GM23338 (cell line): Measurements from ENCODE around the gene ATXN7. TPM values are rescaled to one million over a fixed set of nuclear protein-coding genes. Genes with fewer than 3 reads are reported as not detected.

ENCODE experiments used
- ATAC-seq: fragments of 200-7000 bp; cut with Tn5 transposase; 3 replicates; pipeline ENCODE4 v1.9.1; 2020
- DNase-seq: peaks from one replicate; pipeline ENCODE4 v3.0.0-alpha.2; 2015; ENCODE audit warnings: low spot score
- H2AFZ ChIP-seq: fragments of 200-600 bp; sonication (generic); 2 replicates; pipeline ENCODE4 v1.8.0; 2016; ENCODE audit warnings: antibody characterized with exemption, mild to moderate bottlenecking, moderate library complexity
- H3F3A ChIP-seq: fragments of 200-600 bp; sonication (generic); replicated peaks from 2 replicates; pipeline ENCODE4 v1.8.0; 2017; ENCODE audit warnings: antibody characterized with exemption, mixed run types, low read depth
- H3K27ac ChIP-seq: fragments of 200-600 bp; sonication (generic); 2 replicates; pipeline ENCODE4 v1.6.1; 2016; ENCODE audit warnings: low read depth
- H3K27me3 ChIP-seq: fragments of 200-600 bp; sonication (generic); 2 replicates; pipeline ENCODE4 v1.8.0; 2016; ENCODE audit warnings: mild to moderate bottlenecking, mixed run types, moderate library complexity; ENCODE audit not compliant: insufficient read depth
- H3K36me3 ChIP-seq: fragments of 200-600 bp; sonication (generic); 2 replicates; pipeline ENCODE4 v1.8.0; 2016; ENCODE audit warnings: mild to moderate bottlenecking; ENCODE audit not compliant: insufficient read depth
- H3K4me1 ChIP-seq: fragments of 200-600 bp; sonication (generic); 2 replicates; pipeline ENCODE4 v1.8.0; 2016; ENCODE audit warnings: mild to moderate bottlenecking, moderate library complexity; ENCODE audit not compliant: insufficient read depth
- H3K4me2 ChIP-seq: fragments of 200-600 bp; sonication (generic); 2 replicates; pipeline ENCODE4 v1.7.1; 2017; ENCODE audit warnings: mixed run types
- H3K4me3 ChIP-seq: fragments of 200-600 bp; sonication (generic); 2 replicates; pipeline ENCODE4 v1.6.1; 2016; ENCODE audit warnings: mixed run types
- H3K79me2 ChIP-seq: fragments of 200-600 bp; sonication (generic); replicated peaks from 2 replicates; pipeline ENCODE4 v1.8.0; 2017; ENCODE audit warnings: mild to moderate bottlenecking; ENCODE audit not compliant: insufficient read depth
- H3K9me2 ChIP-seq: fragments of 200-600 bp; sonication (generic); 2 replicates; pipeline ENCODE4 v1.8.0; 2017; ENCODE audit not compliant: insufficient read depth
- H4K20me1 ChIP-seq: fragments of 200-600 bp; sonication (generic); replicated peaks from 2 replicates; pipeline ENCODE4 v1.8.0; 2017; ENCODE audit warnings: mild to moderate bottlenecking; ENCODE audit not compliant: insufficient read depth
- H3K27ac Mint-ChIP-seq: 2 replicates; pipeline ENCODE4 v1.8.0; 2020; ENCODE audit warnings: inconsistent platforms, mild to moderate bottlenecking, moderate library complexity, mixed read lengths
- H3K27me3 Mint-ChIP-seq: 3 replicates; pipeline ENCODE4 v1.8.0; 2022; ENCODE audit warnings: low read depth, mild to moderate bottlenecking, moderate library complexity, mixed read lengths, inconsistent platforms; ENCODE audit not compliant: insufficient read depth, poor library complexity
- H3K36me3 Mint-ChIP-seq: 3 replicates; pipeline ENCODE4 v1.8.0; 2021; ENCODE audit warnings: low read depth, mild to moderate bottlenecking, inconsistent platforms, moderate library complexity, mixed read lengths
- H3K4me1 Mint-ChIP-seq: 3 replicates; pipeline ENCODE4 v1.8.0; 2020; ENCODE audit warnings: mild to moderate bottlenecking, inconsistent platforms, mixed read lengths
- H3K4me3 Mint-ChIP-seq: 3 replicates; pipeline ENCODE4 v1.8.0; 2021; ENCODE audit warnings: moderate library complexity, mild to moderate bottlenecking, inconsistent platforms, mixed read lengths
- H3K9me3 Mint-ChIP-seq: 3 replicates; pipeline ENCODE4 v1.8.0; 2020; ENCODE audit warnings: moderate library complexity, mild to moderate bottlenecking, inconsistent platforms, mixed read lengths
- CREB1 ChIP-seq: fragments of 250-450 bp; sonication (Bioruptor Pico); IDR thresholded peaks from 2 replicates; pipeline ENCODE4 v1.5.0; 2020; ENCODE audit warnings: low read depth, mild to moderate bottlenecking, moderate library complexity
- EZH2phosphoT487 ChIP-seq: fragments of 200-600 bp; sonication (generic); IDR thresholded peaks from one replicate; pipeline ENCODE4 v1.8.1; 2018; ENCODE audit warnings: antibody characterized with exemption; ENCODE audit not compliant: unreplicated experiment
- JUNB ChIP-seq: IDR thresholded peaks from one replicate; pipeline ENCODE4 v1.6.1; 2016; ENCODE audit warnings: antibody characterized with exemption; ENCODE audit not compliant: unreplicated experiment
- POLR2AphosphoS5 ChIP-seq: IDR thresholded peaks from 2 replicates; pipeline ENCODE4 v1.6.1; 2016; ENCODE audit warnings: antibody characterized with exemption, low read depth
- STAT1 ChIP-seq: IDR thresholded peaks from one replicate; pipeline ENCODE4 v1.6.1; 2016; ENCODE audit warnings: antibody characterized with exemption; ENCODE audit not compliant: unreplicated experiment
- ZNF114 ChIP-seq: fragments of 250-450 bp; sonication (Bioruptor Pico); IDR thresholded peaks from 2 replicates; pipeline ENCODE4 v1.5.0; 2020; ENCODE audit warnings: mild to moderate bottlenecking, moderate library complexity
- ZNF331 ChIP-seq: fragments of 250-450 bp; sonication (Bioruptor Pico); IDR thresholded peaks from 2 replicates; pipeline ENCODE4 v1.5.0; 2020; ENCODE audit warnings: low read depth, mild to moderate bottlenecking, moderate library complexity
- polyA plus RNA-seq: library from polyadenylated mRNA; unstranded; fragments of >200 nt; fragmentation: Nextera tagmentation; extraction: Ambion mirVana; gene quantifications from 2 replicates; pipeline ENCODE4 v1.2.1, GENCODE V29; 2016
- total RNA-seq: library from RNA; depleted of rRNA; stranded (reverse); fragments of >200 nt; shearing (Covaris generic); gene quantifications from 2 replicates; pipeline ENCODE4 v1.2.3, GENCODE V29; 2014
- TF ChIP-seq, protein P1 (sequence below): IDR thresholded peaks from one replicate; pipeline ENCODE4 v1.6.1; 2018; ENCODE audit warnings: antibody characterized with exemption; ENCODE audit not compliant: unreplicated experiment
- TF ChIP-seq, protein P2 (sequence below): IDR thresholded peaks from 2 replicates; pipeline ENCODE4 v1.6.1; 2016; ENCODE audit warnings: antibody characterized with exemption
- TF ChIP-seq, protein P3 (sequence below), 2 experiments: fragments of 200-600 bp in 1 of 2; sonication (generic) in 1 of 2; conservative IDR thresholded peaks; 2 replicates each; pipeline versions ENCODE4 v1.5.1 to v1.6.1; 2016 to 2017; ENCODE audit warnings: antibody characterized with exemption in 2 of 2, low read depth in 2 of 2, mild to moderate bottlenecking in 2 of 2, moderate library complexity in 1 of 2
- TF ChIP-seq, protein P4 (sequence below): fragments of 250-450 bp; sonication (Bioruptor Pico); IDR thresholded peaks from 2 replicates; pipeline ENCODE4 v1.5.0; 2020; ENCODE audit warnings: mild to moderate bottlenecking, moderate library complexity

The ATXN7 gene
- total and polyA plus RNA-seq, 2 experiments from 2014 or later: 4.0 to 17.2 TPM

DNA sequence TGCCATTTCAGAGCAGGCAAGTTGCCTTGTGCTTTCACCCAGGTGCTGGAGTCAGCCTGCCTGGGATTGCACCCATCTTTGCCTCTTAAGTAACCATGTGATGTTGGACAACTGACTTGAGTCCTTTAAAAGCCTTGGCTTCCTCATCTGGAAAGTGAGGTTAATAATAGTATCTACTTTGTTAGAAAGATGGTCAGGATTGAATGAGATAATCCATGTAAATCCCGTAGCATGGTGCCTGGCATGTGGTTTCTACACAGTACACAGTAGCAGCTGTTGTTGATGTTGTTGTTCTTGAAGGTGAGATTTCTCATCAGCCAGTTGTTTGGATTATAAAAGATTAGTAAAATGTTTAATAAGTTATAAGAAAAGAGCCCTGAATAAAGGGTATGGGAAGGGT lies 110.8 kb downstream of the ATXN7 start:
- H3K4me1 ChIP-seq: peaks cover 41% of the 10 kb centered on the region
- Mint-ChIP-seq H3K4me3 (no peak overlapping the region), H3K27ac (no peak overlapping the region), H3K9me3 (no peaks in the 10 kb centered on the region), H3K4me1 (peaks cover 50% of the 10 kb centered on the region), H3K36me3 (no peaks in the 10 kb centered on the region), H3K27me3 (no peaks in the 10 kb centered on the region)
- H3K79me2 ChIP-seq: peaks cover 38% of the 10 kb centered on the region
- no peak overlapping the region for H2AFZ ChIP-seq
- H3K27me3 ChIP-seq: no peaks in the 10 kb centered on the region
- H3K4me3 ChIP-seq: no peak overlapping the region
- no peaks in the 10 kb centered on the region for H4K20me1 ChIP-seq
- H3F3A ChIP-seq: no peaks in the 10 kb centered on the region
- H3K4me2 ChIP-seq: no peak overlapping the region
- no peaks in the 10 kb centered on the region for H3K9me2 ChIP-seq
- no peak overlapping the region for H3K27ac ChIP-seq
- H3K36me3 ChIP-seq: no peaks in the 10 kb centered on the region
- TF ChIP-seq EZH2phosphoT487: no peak
- TF ChIP-seq ZNF331 (CRISPR knock-in tag): no peak
- TF ChIP-seq POLR2AphosphoS5: no peak
- TF ChIP-seq ZNF114 (CRISPR knock-in tag): no peak
- TF ChIP-seq, protein P1, sequence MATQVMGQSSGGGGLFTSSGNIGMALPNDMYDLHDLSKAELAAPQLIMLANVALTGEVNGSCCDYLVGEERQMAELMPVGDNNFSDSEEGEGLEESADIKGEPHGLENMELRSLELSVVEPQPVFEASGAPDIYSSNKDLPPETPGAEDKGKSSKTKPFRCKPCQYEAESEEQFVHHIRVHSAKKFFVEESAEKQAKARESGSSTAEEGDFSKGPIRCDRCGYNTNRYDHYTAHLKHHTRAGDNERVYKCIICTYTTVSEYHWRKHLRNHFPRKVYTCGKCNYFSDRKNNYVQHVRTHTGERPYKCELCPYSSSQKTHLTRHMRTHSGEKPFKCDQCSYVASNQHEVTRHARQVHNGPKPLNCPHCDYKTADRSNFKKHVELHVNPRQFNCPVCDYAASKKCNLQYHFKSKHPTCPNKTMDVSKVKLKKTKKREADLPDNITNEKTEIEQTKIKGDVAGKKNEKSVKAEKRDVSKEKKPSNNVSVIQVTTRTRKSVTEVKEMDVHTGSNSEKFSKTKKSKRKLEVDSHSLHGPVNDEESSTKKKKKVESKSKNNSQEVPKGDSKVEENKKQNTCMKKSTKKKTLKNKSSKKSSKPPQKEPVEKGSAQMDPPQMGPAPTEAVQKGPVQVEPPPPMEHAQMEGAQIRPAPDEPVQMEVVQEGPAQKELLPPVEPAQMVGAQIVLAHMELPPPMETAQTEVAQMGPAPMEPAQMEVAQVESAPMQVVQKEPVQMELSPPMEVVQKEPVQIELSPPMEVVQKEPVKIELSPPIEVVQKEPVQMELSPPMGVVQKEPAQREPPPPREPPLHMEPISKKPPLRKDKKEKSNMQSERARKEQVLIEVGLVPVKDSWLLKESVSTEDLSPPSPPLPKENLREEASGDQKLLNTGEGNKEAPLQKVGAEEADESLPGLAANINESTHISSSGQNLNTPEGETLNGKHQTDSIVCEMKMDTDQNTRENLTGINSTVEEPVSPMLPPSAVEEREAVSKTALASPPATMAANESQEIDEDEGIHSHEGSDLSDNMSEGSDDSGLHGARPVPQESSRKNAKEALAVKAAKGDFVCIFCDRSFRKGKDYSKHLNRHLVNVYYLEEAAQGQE: no peak
- TF ChIP-seq, protein P2, sequence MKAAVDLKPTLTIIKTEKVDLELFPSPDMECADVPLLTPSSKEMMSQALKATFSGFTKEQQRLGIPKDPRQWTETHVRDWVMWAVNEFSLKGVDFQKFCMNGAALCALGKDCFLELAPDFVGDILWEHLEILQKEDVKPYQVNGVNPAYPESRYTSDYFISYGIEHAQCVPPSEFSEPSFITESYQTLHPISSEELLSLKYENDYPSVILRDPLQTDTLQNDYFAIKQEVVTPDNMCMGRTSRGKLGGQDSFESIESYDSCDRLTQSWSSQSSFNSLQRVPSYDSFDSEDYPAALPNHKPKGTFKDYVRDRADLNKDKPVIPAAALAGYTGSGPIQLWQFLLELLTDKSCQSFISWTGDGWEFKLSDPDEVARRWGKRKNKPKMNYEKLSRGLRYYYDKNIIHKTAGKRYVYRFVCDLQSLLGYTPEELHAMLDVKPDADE: no peak
- TF ChIP-seq CREB1 (CRISPR knock-in tag): no peak
- DNase-seq: no peak
- no peak for ATAC-seq

DNA sequence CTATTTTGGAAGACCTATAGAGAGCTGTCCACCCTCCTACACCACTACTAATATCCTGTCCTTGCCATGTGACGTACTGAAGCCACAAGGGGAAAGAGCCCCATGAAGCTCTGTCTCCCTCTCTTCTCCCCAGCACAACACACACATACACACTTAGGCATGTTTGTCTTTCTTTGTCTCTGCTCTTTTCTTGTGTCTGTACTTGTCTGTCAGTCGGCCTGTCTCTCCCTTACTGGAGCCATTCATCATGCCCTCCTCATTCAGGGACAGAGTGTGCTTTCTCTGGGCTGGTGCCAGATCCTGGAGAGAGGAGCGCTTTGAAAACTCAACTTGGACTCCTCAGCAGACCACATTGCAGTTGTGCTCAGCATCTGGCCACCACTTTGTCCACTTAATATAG lies 112.1 kb downstream of the ATXN7 start:
- H3K9me3 Mint-ChIP-seq: no peaks in the 10 kb centered on the region
- H3K79me2 ChIP-seq: peaks cover 35% of the 10 kb centered on the region
- H3K27me3 Mint-ChIP-seq: peaks cover under 1% of the 10 kb centered on the region
- H3K27ac ChIP-seq: no peak overlapping the region
- no peak for DNase-seq
- H3K4me3 ChIP-seq: no peak overlapping the region
- no peak overlapping the region for H3K4me2 ChIP-seq
- no peak overlapping the region for H3K4me3 Mint-ChIP-seq
- H3K36me3 ChIP-seq: no peaks in the 10 kb centered on the region
- H3K36me3 Mint-ChIP-seq: no peaks in the 10 kb centered on the region; the same call in 2 of the 3 replicates
- no peak overlapping the region for H2AFZ ChIP-seq
- no peak for ATAC-seq
- H3K27me3 ChIP-seq: no peaks in the 10 kb centered on the region
- peaks cover 37% of the 10 kb centered on the region for H3K4me1 Mint-ChIP-seq
- H3K4me1 ChIP-seq: peaks cover 28% of the 10 kb centered on the region
- no peak overlapping the region for H3K27ac Mint-ChIP-seq
- H3F3A ChIP-seq: no peaks in the 10 kb centered on the region
- H3K9me2 ChIP-seq: no peaks in the 10 kb centered on the region
- H4K20me1 ChIP-seq: no peaks in the 10 kb centered on the region
- TF ChIP-seq, protein P3, sequence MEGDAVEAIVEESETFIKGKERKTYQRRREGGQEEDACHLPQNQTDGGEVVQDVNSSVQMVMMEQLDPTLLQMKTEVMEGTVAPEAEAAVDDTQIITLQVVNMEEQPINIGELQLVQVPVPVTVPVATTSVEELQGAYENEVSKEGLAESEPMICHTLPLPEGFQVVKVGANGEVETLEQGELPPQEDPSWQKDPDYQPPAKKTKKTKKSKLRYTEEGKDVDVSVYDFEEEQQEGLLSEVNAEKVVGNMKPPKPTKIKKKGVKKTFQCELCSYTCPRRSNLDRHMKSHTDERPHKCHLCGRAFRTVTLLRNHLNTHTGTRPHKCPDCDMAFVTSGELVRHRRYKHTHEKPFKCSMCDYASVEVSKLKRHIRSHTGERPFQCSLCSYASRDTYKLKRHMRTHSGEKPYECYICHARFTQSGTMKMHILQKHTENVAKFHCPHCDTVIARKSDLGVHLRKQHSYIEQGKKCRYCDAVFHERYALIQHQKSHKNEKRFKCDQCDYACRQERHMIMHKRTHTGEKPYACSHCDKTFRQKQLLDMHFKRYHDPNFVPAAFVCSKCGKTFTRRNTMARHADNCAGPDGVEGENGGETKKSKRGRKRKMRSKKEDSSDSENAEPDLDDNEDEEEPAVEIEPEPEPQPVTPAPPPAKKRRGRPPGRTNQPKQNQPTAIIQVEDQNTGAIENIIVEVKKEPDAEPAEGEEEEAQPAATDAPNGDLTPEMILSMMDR (conservative IDR thresholded peaks at IDR 0.05; ENCODE audit: low read depth in 2 of 2): no peak
- TF ChIP-seq ZNF331 (CRISPR knock-in tag): no peak
- no peak for TF ChIP-seq JUNB
- TF ChIP-seq, protein P4, sequence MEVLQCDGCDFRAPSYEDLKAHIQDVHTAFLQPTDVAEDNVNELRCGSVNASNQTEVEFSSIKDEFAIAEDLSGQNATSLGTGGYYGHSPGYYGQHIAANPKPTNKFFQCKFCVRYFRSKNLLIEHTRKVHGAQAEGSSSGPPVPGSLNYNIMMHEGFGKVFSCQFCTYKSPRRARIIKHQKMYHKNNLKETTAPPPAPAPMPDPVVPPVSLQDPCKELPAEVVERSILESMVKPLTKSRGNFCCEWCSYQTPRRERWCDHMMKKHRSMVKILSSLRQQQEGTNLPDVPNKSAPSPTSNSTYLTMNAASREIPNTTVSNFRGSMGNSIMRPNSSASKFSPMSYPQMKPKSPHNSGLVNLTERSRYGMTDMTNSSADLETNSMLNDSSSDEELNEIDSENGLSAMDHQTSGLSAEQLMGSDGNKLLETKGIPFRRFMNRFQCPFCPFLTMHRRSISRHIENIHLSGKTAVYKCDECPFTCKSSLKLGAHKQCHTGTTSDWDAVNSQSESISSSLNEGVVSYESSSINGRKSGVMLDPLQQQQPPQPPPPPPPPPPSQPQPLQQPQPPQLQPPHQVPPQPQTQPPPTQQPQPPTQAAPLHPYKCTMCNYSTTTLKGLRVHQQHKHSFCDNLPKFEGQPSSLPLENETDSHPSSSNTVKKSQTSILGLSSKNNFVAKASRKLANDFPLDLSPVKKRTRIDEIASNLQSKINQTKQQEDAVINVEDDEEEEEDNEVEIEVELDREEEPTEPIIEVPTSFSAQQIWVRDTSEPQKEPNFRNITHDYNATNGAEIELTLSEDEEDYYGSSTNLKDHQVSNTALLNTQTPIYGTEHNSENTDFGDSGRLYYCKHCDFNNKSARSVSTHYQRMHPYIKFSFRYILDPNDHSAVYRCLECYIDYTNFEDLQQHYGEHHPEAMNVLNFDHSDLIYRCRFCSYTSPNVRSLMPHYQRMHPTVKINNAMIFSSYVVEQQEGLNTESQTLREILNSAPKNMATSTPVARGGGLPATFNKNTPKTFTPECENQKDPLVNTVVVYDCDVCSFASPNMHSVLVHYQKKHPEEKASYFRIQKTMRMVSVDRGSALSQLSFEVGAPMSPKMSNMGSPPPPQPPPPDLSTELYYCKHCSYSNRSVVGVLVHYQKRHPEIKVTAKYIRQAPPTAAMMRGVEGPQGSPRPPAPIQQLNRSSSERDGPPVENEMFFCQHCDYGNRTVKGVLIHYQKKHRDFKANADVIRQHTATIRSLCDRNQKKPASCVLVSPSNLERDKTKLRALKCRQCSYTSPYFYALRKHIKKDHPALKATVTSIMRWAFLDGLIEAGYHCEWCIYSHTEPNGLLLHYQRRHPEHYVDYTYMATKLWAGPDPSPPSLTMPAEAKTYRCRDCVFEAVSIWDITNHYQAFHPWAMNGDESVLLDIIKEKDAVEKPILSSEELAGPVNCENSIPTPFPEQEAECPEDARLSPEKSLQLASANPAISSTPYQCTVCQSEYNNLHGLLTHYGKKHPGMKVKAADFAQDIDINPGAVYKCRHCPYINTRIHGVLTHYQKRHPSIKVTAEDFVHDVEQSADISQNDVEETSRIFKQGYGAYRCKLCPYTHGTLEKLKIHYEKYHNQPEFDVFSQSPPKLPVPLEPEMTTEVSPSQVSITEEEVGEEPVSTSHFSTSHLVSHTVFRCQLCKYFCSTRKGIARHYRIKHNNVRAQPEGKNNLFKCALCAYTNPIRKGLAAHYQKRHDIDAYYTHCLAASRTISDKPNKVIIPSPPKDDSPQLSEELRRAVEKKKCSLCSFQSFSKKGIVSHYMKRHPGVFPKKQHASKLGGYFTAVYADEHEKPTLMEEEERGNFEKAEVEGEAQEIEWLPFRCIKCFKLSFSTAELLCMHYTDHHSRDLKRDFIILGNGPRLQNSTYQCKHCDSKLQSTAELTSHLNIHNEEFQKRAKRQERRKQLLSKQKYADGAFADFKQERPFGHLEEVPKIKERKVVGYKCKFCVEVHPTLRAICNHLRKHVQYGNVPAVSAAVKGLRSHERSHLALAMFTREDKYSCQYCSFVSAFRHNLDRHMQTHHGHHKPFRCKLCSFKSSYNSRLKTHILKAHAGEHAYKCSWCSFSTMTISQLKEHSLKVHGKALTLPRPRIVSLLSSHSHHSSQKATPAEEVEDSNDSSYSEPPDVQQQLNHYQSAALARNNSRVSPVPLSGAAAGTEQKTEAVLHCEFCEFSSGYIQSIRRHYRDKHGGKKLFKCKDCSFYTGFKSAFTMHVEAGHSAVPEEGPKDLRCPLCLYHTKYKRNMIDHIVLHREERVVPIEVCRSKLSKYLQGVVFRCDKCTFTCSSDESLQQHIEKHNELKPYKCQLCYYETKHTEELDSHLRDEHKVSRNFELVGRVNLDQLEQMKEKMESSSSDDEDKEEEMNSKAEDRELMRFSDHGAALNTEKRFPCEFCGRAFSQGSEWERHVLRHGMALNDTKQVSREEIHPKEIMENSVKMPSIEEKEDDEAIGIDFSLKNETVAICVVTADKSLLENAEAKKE (CRISPR knock-in tag): no peak
- no peak for TF ChIP-seq STAT1
